ENCODE results near the gene ELOA.
"Not testable (repeated sequence)": the region's sequence is repeated elsewhere in the genome, so short reads cannot be mapped to it uniquely, and the experiment has no call there.

ELOA gene

GRCh38 chr1:23743287-23744152 lies at the start of gene ELOA:
Gene ELOA (plus strand): TSS chr1:23743471. CDS start chr1:23743504, 33 bp downstream.
- peak; percentile 84 for DNase-seq

GRCh38 chr1:23693599-23693998 lies 49.7 kb upstream of the ELOA start:
- no peak for DNase-seq

- DNase-seq = no peak
These were observed 48.9 kb upstream of the ELOA start for GRCh38 chr1:23694371-23694770.

GRCh38 chr1:23695667-23696066 lies 47.6 kb upstream of the ELOA start:
- no peak for DNase-seq

GRCh38 chr1:23696335-23696989 lies 46.8 kb upstream of the ELOA start:
- no peak for DNase-seq

- DNase-seq = no peak
These were observed 44.8 kb upstream of the ELOA start for GRCh38 chr1:23698466-23698865.

GRCh38 chr1:23699280-23700179 lies 43.7 kb upstream of the ELOA start:
- peak; percentile 42 for DNase-seq

GRCh38 chr1:23701310-23701709 lies 42.0 kb upstream of the ELOA start:
- DNase-seq = no peak

GRCh38 chr1:23701996-23702395 lies 41.3 kb upstream of the ELOA start:
- no peak for DNase-seq

- DNase-seq = no peak
These were observed 38.3 kb upstream of the ELOA start for GRCh38 chr1:23704834-23705495.

GRCh38 chr1:23709229-23709628 lies 34.0 kb upstream of the ELOA start:
- no peak for DNase-seq

- DNase-seq = no peak
These were observed 24.8 kb upstream of the ELOA start for GRCh38 chr1:23718482-23718881.

GRCh38 chr1:23719162-23719820 lies 24.0 kb upstream of the ELOA start:
- no peak for DNase-seq

GRCh38 chr1:23720256-23720995 lies 22.8 kb upstream of the ELOA start:
- peak; percentile 31 for DNase-seq

GRCh38 chr1:23722652-23723051 lies 20.6 kb upstream of the ELOA start:
- DNase-seq = no peak

- DNase-seq = no peak
These were observed 16.6 kb upstream of the ELOA start for GRCh38 chr1:23726686-23727085.

GRCh38 chr1:23727362-23727811 lies 15.9 kb upstream of the ELOA start:
- no peak for DNase-seq

- DNase-seq = no peak
These were observed 10.7 kb upstream of the ELOA start for GRCh38 chr1:23732363-23733224.

- not testable (repeated sequence) for DNase-seq
These were observed 10.0 kb upstream of the ELOA start for GRCh38 chr1:23733281-23733680.

GRCh38 chr1:23736437-23737134 lies 6.7 kb upstream of the ELOA start:
- DNase-seq = peak; percentile 55

Measured in activated CD4-positive, alpha-beta T cell treated with anti-CD3 and anti-CD28 coated beads for 48 hours (primary cell).